Kidney epithelial cell (primary cell): Measurements from ENCODE around the gene METTL13. TPM values are rescaled to one million over a fixed set of nuclear protein-coding genes. Genes with fewer than 3 reads are reported as not detected.

Source experiments
- DNase-seq: peaks from one replicate; pipeline ENCODE4 v3.0.0-alpha.2; 2010; ENCODE audit warnings: low read depth
- H3K27me3 ChIP-seq: 2 replicates; pipeline ENCODE4 v1.6.0; 2011; ENCODE audit warnings: low read length; ENCODE audit not compliant: control insufficient read depth, insufficient read depth
- H3K36me3 ChIP-seq: 2 replicates; pipeline ENCODE4 v1.5.1; 2011; ENCODE audit warnings: low read length; ENCODE audit not compliant: control insufficient read depth, insufficient read depth
- H3K4me3 ChIP-seq: 2 replicates; pipeline ENCODE4 v1.5.1; 2011; ENCODE audit warnings: low read depth, mild to moderate bottlenecking, control low read depth, low read length
- CTCF ChIP-seq: IDR thresholded peaks from 2 replicates; pipeline ENCODE4 v1.5.1; 2011; ENCODE audit warnings: mild to moderate bottlenecking, moderate library complexity, low read length, control low read depth, inconsistent platforms; ENCODE audit not compliant: insufficient read depth, poor library complexity, severe bottlenecking
- total RNA-seq: library from RNA; depleted of rRNA; stranded (reverse); fragments of >200 nt; gene quantifications from 2 replicates; pipeline ENCODE4 v1.2.3, GENCODE V29; 2015

Gene METTL13
- total RNA-seq, 1 donor from 2014 or later = 37.9 TPM

DNA sequence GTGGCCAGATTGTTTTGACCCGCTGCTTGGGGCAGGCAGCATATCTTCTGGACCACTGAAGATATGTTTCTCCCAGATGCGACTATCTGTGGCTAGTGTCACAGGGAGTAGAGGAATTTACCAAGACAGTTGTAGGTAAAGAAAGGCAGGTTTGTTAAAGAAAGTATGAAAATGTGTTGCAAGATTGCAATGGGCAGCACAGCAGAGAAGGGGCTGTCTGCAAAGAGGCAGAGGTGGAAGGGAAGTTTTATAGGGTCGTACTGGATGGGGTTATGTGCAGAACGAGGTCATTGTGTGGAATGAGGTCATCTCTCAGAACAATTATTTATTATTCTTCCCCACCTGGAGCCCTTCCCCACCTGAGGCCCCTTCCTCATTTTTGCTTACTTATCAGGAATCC, 24.6 kb upstream of the METTL13 start:
- Histone ChIP-seq H3K27me3 (no peaks in the 10 kb centered on the region), H3K36me3 (no peaks in the 10 kb centered on the region), H3K4me3 (no peak overlapping the region)
- TF ChIP-seq CTCF = no peak
- DNase-seq = no peak

DNA sequence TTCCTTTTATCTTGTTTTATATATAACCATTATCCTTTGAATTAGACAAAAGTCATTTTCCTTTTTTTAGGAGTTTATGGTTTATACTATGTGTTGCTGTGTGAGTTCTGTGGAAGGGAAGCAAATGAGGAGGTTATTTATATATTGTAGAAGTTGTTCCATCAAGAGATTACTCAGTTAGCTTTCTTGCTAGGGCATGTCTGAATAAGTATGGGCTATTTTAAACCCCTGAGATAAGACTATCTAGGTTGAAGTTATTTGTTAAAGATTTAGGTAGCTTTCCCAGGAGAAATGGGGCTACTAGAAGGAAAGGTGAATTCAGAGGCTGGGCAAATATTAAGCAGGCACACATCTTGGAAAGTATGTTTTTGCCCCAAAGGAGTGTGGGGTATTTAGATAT, 23.4 kb upstream of the METTL13 start:
- Histone ChIP-seq H3K27me3 (no peaks in the 10 kb centered on the region), H3K36me3 (no peaks in the 10 kb centered on the region), H3K4me3 (no peak overlapping the region)
- DNase-seq = no peak
- TF ChIP-seq CTCF = no peak

GRCh38 chr1:171762143-171762563, 19.3 kb upstream of the METTL13 start:
- H3K27me3 ChIP-seq = no peaks in the 10 kb centered on the region
- no peak overlapping the region for H3K4me3 ChIP-seq
- no peaks in the 10 kb centered on the region for H3K36me3 ChIP-seq
- DNase-seq = no peak
- TF ChIP-seq CTCF = no peak

DNA sequence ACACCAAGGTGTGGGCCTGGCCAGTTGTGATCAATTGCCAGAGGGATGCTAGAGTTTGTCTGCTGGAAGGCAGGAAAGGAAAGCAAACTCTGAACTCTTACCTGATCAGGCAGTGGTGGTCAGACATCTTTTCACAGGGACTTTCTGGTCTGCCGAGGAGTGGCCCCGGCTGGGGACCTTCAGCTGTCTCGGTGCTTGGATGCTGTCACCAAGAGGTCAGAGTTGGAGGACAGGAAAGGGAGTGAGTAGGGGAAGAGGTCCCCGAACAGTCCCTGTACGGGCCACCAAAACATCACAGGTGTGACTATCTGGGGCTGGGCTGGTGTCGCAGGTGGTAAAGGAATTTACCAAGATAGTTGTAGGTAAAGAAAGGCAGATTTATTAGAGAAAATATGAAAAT, 17.7 kb upstream of the METTL13 start:
- Histone ChIP-seq H3K4me3 (no peak overlapping the region), H3K27me3 (no peaks in the 10 kb centered on the region), H3K36me3 (no peaks in the 10 kb centered on the region)
- DNase-seq = no peak
- TF ChIP-seq CTCF = no peak

DNA sequence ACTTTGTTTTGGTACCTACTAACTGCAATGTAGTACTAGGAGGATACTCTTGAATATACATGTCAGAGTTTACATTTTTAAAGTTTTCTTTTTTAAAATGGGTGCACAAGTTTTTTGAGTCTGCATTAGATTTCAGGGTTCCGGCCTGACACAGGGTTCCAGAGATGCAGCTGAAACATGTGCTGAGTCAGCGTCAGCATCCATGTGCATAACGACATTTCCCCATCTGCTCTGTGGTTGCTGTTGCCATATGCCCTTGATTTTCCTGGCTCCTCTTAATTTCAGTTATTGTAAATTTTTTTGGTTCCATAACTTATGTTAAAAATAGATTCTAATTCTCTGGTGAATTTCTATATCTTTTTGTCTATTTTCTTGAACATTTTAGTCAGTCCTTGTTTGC, 12.3 kb upstream of the METTL13 start:
- no peaks in the 10 kb centered on the region for H3K27me3 ChIP-seq
- H3K36me3 ChIP-seq = no peaks in the 10 kb centered on the region
- H3K4me3 ChIP-seq = no peak overlapping the region
- no peak for TF ChIP-seq CTCF
- no peak for DNase-seq

DNA sequence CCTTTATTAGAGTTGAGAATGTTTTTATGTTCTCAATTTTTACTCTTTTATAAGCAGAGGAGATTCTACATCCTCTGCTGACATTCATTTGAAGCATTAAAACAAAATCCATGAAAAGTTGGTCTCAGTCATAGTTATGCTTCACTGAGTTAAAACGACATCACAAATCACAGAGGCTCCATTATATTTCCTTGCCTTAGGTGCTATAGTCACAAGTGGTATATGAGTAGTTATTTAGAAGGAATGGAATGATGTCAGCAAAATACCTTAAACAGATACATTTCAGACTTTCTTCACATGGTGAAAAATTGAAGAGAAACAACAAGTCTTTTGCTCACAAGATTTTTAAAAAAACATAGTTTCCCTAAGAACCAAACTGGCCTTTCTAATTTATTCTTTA, 11.7 kb upstream of the METTL13 start:
- Histone ChIP-seq H3K4me3 (no peak overlapping the region), H3K27me3 (no peaks in the 10 kb centered on the region), H3K36me3 (no peaks in the 10 kb centered on the region)
- DNase-seq = peak; percentile 5
- TF ChIP-seq CTCF = no peak
